CMK (cell line): ENCODE data around the gene TMEM200B.
"Not testable (repeated sequence)": the region's sequence is repeated elsewhere in the genome, so short reads cannot be mapped to it uniquely, and the experiment has no call there.

Experiments
- DNase-seq: peaks from one replicate; pipeline ENCODE4 v3.0.0-alpha.2; 2010; ENCODE audit warnings: low read depth

TMEM200B gene

DNA sequence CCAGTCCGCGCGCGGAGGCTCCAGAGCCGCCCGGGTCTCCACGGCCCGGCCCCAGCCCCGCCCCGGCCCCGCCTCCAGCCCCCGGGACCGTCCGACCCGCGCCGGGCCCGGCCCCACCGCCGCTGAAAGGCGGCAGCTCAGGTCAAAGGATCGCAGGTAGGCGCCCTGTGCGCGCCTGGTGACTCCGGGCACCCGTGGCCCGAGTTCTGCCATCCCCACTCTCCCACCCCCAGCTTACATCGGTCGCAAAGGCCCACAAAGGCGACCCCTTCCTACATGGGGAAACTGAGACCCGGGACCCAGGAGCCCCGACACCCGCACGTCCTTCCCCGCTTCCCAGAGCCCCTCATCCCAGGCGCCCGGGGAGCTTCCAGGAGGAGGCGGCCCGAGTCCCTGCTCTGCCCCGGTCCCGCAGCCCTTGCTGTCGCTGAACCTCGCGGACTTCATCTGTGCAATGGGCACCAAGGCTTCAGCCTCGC lies at the start of gene TMEM200B:
TSS of gene TMEM200B (minus strand) at position 17 of the 479 bp plus-strand sequence. CDS start 2,075 bp downstream, outside the sequence.
- DNase-seq = no peak

DNA sequence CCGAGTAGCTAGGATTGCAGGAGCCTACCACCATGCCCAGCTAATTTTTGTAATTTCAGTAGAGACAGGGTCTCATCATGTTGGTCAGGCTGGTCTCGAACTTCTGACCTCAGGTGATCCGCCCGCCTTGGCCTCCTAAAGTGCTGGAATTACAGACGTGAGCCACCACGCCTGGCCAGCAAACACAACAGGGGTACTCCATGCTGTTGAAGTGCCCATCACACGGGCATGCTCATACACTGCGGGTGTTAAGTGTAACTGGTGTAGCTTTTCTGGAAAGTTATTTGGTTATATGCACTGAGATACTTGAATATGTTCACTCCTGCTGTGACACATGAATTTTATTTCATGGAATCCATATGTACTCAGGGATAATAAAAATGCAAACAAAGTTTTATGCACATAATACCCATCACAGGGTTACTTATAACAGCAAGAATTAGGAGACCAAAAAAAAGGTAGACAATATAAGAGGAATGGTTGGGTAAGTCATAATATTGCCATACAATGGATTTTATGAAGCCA lies 48.8 kb upstream of the TMEM200B start:
- DNase-seq = no peak

- no peak for DNase-seq
Measured at GRCh38 chr1:29171521-29171920, 47.8 kb upstream of the TMEM200B start.

DNA sequence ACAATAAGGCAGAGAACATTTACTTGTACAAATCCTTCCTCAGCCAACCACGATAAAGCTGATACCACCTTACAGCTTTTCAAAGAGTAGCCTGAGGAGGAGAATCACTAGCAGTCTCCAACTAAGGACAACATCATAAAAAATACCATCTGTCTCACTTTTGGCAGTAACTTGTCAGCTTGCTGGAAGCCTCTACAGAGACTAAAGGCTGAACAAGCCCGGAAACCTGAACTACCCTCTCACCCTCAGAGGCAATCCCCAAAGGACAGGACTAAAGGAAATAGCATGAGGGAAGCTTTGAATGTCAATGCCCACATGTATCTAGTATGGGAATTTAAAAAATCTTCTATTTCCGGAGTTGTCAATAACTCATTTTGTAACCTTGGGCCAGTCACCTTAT lies 47.4 kb upstream of the TMEM200B start:
- DNase-seq = no peak

GRCh38 chr1:29169976-29170375 lies 46.3 kb upstream of the TMEM200B start:
- no peak for DNase-seq

GRCh38 chr1:29167904-29168303 lies 44.2 kb upstream of the TMEM200B start:
- no peak for DNase-seq

GRCh38 chr1:29166291-29166878 lies 42.7 kb upstream of the TMEM200B start:
- DNase-seq = no peak

- DNase-seq = no peak
Measured at GRCh38 chr1:29164588-29164987, 40.9 kb upstream of the TMEM200B start.

DNA sequence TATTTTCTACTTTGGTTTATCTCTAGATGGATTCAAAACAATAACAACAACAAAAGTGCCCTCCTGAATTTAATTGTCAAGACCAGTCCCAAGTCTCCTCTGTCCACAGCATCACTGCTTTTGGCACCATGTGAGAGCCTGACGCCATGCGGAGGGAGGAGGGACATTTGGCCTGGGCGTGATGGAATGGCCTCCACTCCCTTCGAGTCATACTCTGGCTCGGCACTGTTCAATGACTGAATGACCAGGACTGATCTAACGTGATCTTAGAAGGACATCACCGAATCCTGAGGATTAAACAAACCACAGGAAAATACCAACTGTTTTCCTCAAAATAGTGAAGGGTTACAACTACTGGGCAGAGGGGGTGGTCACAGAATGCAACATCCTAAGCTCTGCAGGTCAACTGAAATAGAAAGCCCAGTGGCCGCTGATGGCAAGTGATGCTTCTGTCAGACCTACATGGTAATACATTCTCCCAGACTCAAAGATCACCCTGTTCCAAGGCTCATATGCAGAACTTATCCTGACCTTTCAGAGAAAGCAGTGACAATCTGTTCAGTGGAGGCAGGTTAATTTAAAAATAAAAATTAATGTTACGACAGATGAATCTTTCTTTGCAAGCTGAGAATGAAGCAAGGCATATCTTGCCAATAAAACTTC lies 38.9 kb upstream of the TMEM200B start:
- no peak for DNase-seq

DNA sequence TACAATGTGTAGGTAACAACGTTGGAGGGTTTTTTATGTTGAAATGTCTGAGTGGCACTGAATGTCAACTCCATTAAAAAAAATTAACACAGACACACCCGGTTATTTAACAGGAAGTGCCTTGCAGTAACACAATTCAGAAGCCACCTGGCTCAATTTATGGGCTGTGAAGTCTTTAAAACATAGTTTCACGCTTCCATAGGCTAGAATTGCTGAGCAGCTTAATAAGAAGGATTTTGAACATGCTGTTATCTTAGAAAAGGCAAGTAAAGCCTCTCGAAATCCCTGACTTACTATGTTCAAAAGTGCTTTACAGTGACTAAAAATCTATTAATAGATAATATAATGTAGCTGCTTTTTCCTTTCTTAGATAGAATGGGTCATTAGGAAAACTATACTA lies 38.3 kb upstream of the TMEM200B start:
- no peak for DNase-seq

GRCh38 chr1:29159773-29160172 lies 36.1 kb upstream of the TMEM200B start:
- DNase-seq = no peak

DNA sequence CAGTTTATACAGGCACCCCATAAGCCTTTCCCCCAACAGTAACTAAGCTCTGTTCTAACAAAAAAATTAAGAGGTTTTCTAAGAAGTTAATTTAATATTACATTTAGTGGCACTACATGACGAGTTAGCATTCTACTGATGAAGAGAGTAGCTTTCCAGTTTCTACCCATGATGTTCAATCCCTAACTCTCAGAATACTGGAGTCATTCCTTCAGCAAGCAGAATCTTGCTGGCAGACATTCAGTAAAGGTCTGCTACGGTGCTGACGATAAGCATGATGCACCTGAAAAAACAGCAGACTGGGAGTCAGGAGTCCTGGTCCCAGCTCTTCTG lies 33.5 kb upstream of the TMEM200B start:
- DNase-seq = no peak

DNA sequence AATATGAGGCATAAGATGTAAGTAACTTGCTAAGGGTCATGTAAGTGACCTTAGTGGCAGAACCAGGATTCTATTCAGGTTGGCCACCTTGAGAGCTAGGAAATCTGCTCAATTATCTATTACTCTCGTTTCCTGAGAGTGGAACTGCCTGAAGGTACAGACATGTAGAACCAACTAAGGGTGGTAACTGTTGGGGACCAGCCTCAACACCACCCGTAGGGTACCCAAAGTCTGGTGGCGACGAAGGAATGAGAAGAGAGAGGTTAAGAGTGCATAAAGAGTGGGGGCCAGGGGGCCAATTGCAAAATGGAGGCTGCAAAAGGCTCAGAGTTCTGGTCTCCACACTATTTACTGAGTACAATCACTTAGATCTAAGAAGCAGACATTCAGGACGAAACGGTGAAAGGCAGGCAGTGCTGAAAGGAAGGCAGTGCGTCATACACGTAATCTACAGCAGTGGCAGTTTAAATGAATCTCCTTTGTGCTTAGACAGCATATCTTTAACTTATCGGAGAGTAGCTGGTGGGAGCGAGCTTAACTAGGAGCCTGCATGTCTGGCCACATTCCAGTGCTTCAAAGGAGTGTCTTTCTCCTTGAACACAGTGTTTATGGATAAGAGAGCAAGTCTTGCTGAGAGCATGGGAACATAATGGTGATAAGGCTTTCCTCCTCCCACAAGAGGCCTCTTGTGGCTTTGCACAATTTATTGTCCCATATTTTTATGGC lies 33.0 kb upstream of the TMEM200B start:
- no peak for DNase-seq

DNA sequence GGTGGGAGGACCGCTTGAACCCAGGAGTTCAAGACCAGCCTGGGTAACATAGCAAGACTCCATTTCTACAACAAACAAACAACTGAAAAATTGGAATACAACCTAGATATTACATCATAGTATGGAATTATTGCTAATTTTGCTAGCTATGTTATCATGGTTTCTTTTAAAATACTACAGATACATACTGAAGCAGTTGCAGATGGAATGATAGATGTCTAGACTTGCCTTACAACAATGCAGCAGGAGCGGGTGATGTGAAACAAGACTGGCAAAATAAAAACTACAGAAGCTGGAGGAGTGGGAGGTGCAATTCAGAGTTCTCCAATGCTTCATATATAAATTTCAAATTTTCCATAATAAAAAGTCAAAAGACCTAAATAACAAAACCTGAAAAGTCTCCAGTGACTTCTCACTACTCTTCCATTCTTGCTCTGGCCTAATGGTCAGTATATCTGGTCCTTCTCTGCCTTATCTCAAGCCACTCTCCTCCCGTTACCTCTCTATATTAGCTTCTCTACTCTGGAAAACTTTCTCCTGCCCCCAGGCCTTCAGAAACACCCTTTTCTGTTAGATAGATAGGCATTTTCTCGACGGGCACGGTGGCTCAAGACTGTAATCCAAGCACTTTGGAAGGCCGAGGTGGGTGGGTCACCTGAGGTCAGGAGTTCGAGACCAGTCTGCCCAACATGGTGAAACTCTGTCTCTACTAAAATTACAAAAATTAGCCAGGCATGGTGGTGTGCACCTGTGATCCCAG lies 28.5 kb upstream of the TMEM200B start:
- no peak for DNase-seq

GRCh38 chr1:29150346-29150745 lies 26.6 kb upstream of the TMEM200B start:
- DNase-seq = not testable (repeated sequence)

DNA sequence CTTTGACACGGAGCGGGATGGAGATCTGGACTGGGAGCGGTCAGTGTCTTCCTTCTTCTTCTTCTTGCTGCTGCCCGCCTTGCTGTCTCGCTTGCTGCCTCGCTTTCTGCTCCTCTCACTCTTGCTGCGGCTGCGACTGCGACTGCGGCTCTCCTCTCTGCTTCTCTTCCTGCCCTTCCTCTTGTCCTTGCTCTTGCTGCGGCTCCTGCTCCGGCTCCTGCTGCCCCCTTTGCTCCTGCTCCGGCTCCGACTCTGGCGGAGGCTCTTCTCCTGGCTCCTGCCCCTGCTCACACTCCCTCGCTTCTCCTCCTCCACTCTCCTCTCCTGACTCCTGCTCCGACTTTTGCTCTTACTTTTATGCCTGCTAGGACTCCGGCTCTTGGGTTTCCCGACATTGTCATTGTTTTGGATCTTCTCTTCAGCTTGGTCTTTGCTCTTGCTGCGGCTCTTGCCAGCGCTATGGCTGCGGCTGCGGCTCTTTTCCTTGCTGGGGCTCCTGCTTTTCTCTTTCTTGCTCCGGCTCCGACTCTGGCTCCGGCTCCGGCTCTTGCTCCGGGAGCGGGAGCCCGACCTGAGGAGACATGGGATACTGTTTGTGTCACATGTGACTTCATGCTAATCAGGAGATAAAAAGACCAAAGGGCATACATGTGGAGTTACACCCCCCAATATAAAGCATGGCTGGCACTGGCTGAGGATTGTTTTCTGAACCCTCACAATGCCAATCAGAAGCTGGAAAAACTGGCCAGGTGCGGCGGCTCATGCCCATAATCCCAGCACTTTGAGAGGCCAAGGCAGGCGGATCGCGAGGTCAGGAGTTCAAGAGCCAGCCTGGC lies 25.2 kb upstream of the TMEM200B start:
- DNase-seq = no peak

DNA sequence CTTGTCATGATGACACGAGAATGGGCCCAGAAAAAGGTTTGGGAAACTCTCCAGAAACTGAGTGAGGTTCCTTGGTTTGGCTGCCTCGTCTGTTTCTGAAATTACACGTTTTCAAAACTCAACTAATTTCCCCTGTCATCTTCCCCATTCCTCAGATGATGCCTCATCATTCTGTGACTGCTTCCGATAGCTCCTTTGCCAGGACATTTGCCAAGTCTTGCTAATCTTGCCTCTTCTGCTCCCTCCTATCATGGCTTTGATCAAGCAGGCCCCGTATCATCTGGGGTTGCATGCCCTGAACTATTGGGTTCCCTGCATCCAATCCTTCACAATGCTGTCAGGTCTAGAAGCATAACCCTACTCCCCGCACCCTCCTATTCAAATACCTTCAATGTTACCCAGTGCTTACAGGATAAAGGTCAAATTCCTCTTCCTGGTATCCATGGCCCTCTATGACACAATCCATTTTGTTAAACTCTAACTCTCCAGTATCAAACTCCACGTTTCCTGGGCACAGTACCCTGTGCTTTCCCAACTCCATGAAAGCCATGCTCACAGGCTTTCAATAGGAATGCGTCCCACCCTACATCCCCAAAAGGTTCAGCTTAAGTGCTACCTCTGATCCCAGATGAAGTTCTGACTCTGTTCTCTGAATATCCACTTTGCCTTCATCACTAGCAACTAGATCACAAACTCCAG lies 22.2 kb upstream of the TMEM200B start:
- DNase-seq = no peak

GRCh38 chr1:29144178-29144577 lies 20.5 kb upstream of the TMEM200B start:
- DNase-seq = no peak

DNA sequence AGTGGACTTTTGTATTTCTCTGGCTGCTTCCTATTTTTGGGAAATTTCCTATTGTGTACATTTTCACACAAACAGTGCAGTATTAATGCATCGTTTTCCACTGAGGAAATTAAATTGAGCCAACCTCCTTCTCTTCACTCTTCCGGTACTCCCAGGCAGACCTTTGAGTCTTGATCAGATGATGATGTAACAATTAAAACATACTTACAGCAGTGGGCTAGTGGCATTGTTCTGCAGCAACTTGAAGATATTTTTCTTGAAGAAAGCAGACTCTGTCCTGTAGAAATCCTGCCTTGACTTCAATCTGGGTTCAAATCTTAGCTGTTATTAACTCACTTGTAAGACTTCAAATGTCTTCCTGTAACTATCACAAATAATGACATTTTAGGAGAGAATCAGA lies 19.0 kb upstream of the TMEM200B start:
- DNase-seq = no peak

DNA sequence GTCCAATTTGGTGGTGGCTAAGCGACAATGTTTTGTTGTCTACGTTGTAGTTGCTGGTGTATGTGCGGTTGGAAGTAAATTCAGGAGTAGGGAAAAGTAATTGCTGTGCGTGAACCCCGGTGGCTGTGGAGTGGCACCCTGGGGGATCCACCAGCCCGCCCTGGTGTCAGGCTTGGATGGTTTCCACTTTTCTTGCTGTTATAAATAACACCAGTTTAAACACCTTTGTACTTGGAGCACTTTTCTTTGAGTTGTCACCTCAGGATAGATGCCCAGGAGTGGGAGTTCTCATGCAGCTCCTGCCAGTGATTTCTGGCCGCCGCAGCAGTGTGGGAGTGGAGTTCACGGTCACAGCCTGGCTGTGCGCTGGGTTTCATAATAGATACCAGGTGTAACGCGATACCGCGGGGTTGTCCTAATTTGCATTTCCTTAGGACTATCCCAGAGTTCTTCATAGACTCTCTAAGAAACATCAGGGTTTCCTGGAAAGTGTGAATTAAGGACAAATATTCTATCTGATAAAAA lies 12.8 kb upstream of the TMEM200B start:
- DNase-seq = no peak

- DNase-seq = no peak
Measured at GRCh38 chr1:29134695-29135028, 11.0 kb upstream of the TMEM200B start.
